HAP-1 (cell line): Measurements from ENCODE around the gene SEC24D.
A peak's percentile ranks its signal among the peaks of the same experiment; 100 is the strongest.

ENCODE experiments used
- DNase-seq, 2 experiments: peaks; one replicate each; pipeline ENCODE4 v3.0.0-alpha.2; 2016 to 2020; ENCODE audit warnings: low spot score in 2 of 2
- H3K27me3 ChIP-seq: fragments of 250-450 bp; sonication (Bioruptor Pico); 2 replicates; pipeline ENCODE4 v1.5.1; 2020; ENCODE audit warnings: low read depth, mild to moderate bottlenecking, moderate library complexity
- H3K36me3 ChIP-seq: fragments of 250-450 bp; sonication (Bioruptor Pico); replicated peaks from 2 replicates; pipeline ENCODE4 v1.5.1; 2020; ENCODE audit warnings: mild to moderate bottlenecking
- H3K4me1 ChIP-seq: fragments of 250-450 bp; sonication (Bioruptor Pico); 2 replicates; pipeline ENCODE4 v1.5.1; 2020; ENCODE audit warnings: mild to moderate bottlenecking
- H3K4me3 ChIP-seq: fragments of 250-450 bp; sonication (Bioruptor Pico); 2 replicates; pipeline ENCODE4 v1.5.1; 2020; ENCODE audit warnings: mild to moderate bottlenecking, moderate library complexity
- H3K9me3 ChIP-seq: fragments of 250-450 bp; sonication (Bioruptor Pico); 2 replicates; pipeline ENCODE4 v1.5.1; 2020; ENCODE audit warnings: mild to moderate bottlenecking, moderate library complexity
- in situ Hi-C: fragments of 300-500 bp; cut with MboI; formaldehyde crosslinking; loops from 3 replicates; pipeline ENCODE4 v1.14.3; 2020; ENCODE audit warnings: low sequenced_read_pairs, inconsistent platforms, mixed read lengths

Gene SEC24D

GRCh38 chr4:118756958-118757357 is 79.0 kb downstream of the SEC24D start:
- no peak for DNase-seq
- no peaks in the 10 kb centered on the region for H3K9me3 ChIP-seq
- H3K27me3 ChIP-seq: no peaks in the 10 kb centered on the region
- H3K4me1 ChIP-seq: peaks cover 11% of the 10 kb centered on the region
- in situ Hi-C loops: loop anchor here (25.0 kb wide), 1 partner anchor 130 kb away; the partner anchor contains the start of gene SYNPO2
- H3K36me3 ChIP-seq: peaks cover 8% of the 10 kb centered on the region; the same call in 1 of the 2 replicates
- no peak overlapping the region for H3K4me3 ChIP-seq

DNA sequence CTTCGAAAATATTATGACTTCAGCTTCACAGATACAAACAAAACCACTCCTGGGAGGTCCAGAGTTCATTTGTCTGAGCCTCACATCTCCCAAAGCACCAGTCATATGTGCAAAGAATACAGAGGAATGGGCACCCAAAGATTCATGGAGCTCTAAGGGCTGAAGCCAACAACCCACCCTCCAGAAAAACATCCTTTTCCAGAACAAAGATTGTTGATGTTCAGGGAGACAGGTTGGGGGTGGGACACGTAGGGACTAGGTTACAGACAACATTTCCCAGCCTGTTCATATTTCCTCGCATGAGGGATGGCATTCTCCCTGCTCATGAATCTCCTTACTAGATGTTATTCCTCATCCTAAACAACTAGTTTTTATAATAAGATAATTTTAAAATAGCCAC is 79.5 kb downstream of the SEC24D start:
- no peaks in the 10 kb centered on the region for H3K27me3 ChIP-seq
- H3K36me3 ChIP-seq: peaks cover 12% of the 10 kb centered on the region; the same call in 1 of the 2 replicates
- H3K4me1 ChIP-seq: peaks cover 11% of the 10 kb centered on the region
- in situ Hi-C loops: loop anchor here (25.0 kb wide), 1 partner anchor 131 kb away; the partner anchor contains the start of gene SYNPO2
- no peaks in the 10 kb centered on the region for H3K9me3 ChIP-seq
- no peak overlapping the region for H3K4me3 ChIP-seq
- no peak for DNase-seq

DNA sequence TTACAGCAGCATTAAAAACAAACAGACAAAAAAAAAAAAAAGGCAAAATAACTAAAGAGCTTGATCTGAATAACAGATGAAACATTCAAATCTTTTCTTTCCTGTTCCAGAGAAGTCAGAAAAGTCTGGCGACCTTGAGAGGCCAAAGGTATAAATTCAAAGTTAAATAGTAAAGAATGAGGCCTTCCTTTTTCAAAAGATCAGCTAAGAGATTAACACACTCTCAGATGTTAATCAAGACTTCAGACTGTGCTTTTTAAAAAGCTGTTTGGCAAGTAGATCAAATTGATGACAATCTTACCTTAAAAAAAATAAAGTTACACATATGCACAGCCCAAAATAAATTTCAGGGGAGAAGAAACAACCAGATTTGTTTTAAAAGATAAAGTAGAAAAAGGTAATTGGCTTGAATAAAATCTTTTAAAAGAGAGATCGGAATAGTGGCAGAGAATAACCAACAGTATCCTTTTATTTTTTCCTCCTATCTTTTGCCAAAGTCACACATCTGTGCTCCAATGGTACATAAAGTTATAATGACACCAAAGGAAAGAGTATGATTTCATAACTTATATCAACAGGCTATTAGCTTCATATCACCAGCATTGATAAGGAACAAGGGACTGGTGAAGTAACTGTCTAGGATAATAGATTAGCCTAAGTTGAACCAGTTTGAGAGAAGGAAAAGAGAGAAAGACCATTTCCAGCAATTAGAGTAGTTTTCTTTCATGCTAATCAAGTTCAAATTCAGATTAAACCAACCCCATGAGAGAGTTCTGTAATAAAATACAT is 80.3 kb downstream of the SEC24D start:
- peak; percentile 13 to 53 for DNase-seq
- H3K4me1 ChIP-seq: peaks cover 11% of the 10 kb centered on the region
- in situ Hi-C loops: loop anchor here (25.0 kb wide), 1 partner anchor 132 kb away; the partner anchor contains the start of gene SYNPO2
- no peak overlapping the region for H3K4me3 ChIP-seq
- no peaks in the 10 kb centered on the region for H3K9me3 ChIP-seq
- H3K36me3 ChIP-seq: peaks cover 9% of the 10 kb centered on the region; the same call in 1 of the 2 replicates
- H3K27me3 ChIP-seq: no peaks in the 10 kb centered on the region

DNA sequence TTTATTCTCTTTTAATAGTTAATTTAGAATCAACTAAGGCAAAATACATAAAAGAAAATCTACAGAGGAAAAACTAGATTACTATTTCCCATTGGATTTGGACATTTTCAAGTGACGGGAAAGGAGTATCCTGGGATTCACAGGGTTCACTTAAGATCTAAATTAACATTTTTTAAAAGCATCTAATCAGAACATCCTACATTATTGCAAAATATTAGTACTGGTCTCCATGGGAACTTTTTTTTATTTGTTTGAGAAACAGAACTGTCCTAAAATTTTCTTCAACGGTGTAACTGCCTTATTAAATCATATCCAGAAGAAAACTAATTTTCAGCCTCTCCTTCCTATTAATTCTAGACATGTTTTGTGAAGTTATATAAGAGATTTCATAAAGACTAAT is 81.0 kb downstream of the SEC24D start:
- DNase-seq: no peak
- H3K9me3 ChIP-seq: no peaks in the 10 kb centered on the region
- peaks cover 11% of the 10 kb centered on the region for H3K4me1 ChIP-seq
- H3K27me3 ChIP-seq: no peaks in the 10 kb centered on the region
- peaks cover 9% of the 10 kb centered on the region; the same call in 1 of the 2 replicates for H3K36me3 ChIP-seq
- H3K4me3 ChIP-seq: no peak overlapping the region
- in situ Hi-C loops: loop anchor here (25.0 kb wide), 1 partner anchor 132 kb away; the partner anchor contains the start of gene SYNPO2

- H3K36me3 ChIP-seq: peaks cover 9% of the 10 kb centered on the region; the same call in 1 of the 2 replicates
- no peak for DNase-seq
- in situ Hi-C loops: loop anchor here (25.0 kb wide), 1 partner anchor 134 kb away; the partner anchor contains the start of gene SYNPO2
- H3K4me3 ChIP-seq: no peak overlapping the region
- H3K27me3 ChIP-seq: no peaks in the 10 kb centered on the region
- no peaks in the 10 kb centered on the region for H3K9me3 ChIP-seq
- peaks cover 11% of the 10 kb centered on the region for H3K4me1 ChIP-seq
Measured at GRCh38 chr4:118753685-118754084, 82.2 kb downstream of the SEC24D start.

- in situ Hi-C loops: loop anchor here (25.0 kb wide), 1 partner anchor 134 kb away; the partner anchor contains the start of gene SYNPO2
- no peak for DNase-seq
- Histone ChIP-seq H3K36me3 (peaks cover 9% of the 10 kb centered on the region; the same call in 1 of the 2 replicates), H3K27me3 (no peaks in the 10 kb centered on the region), H3K4me3 (no peak overlapping the region), H3K4me1 (peaks cover 11% of the 10 kb centered on the region), H3K9me3 (no peaks in the 10 kb centered on the region)
Measured at GRCh38 chr4:118753096-118753495, 82.8 kb downstream of the SEC24D start.

- Histone ChIP-seq H3K4me3 (no peak overlapping the region), H3K36me3 (peaks cover 9% of the 10 kb centered on the region; the same call in 1 of the 2 replicates), H3K4me1 (peaks cover 11% of the 10 kb centered on the region), H3K9me3 (no peaks in the 10 kb centered on the region), H3K27me3 (no peaks in the 10 kb centered on the region)
- in situ Hi-C loops: loop anchor here (25.0 kb wide), 1 partner anchor 135 kb away; the partner anchor contains the start of gene SYNPO2
- no peak for DNase-seq
Measured at GRCh38 chr4:118752551-118752950, 83.4 kb downstream of the SEC24D start.

DNA sequence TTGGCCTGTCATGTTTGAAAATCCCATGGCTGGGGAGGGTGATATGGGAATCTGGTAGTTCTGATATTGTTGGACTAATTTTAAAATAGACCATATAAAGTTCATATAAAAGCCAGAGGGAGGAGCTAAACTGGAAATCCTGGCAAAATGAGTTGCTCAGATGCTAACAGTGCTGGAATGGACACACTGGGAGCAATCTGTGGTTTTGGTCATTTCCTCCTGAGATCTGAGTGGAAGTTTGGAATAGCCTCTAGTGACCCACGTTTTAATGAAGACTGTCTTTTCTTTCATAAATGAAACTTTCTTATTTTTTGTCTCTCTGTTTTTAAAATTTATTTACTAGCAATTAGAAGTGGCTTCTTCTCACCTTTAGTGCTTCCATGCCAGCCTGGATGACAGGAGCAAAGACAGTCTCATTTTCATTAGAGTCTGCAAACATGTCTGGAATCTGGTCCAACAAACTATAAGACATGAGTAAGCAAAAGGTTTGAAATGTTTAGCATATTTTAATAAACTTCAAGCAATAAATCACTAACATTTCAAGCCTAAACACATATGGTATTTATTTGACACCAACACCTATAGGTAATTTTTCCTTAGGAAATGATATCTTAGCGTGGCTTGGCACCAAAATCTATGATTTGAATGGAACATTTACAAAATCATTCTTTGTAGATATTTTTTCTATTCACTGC is 84.2 kb downstream of the SEC24D start:
- peaks cover 6% of the 10 kb centered on the region; the same call in 1 of the 2 replicates for H3K36me3 ChIP-seq
- no peaks in the 10 kb centered on the region for H3K9me3 ChIP-seq
- H3K27me3 ChIP-seq: no peaks in the 10 kb centered on the region
- H3K4me3 ChIP-seq: no peak overlapping the region
- peaks cover 11% of the 10 kb centered on the region for H3K4me1 ChIP-seq
- no peak for DNase-seq
- in situ Hi-C loops: loop anchor here (25.0 kb wide), 1 partner anchor 136 kb away; the partner anchor contains the start of gene SYNPO2

- Histone ChIP-seq H3K36me3 (peaks cover 6% of the 10 kb centered on the region; the same call in 1 of the 2 replicates), H3K4me1 (no peaks in the 10 kb centered on the region), H3K9me3 (no peaks in the 10 kb centered on the region), H3K4me3 (no peak overlapping the region), H3K27me3 (no peaks in the 10 kb centered on the region)
- in situ Hi-C loops: no loop called here
- DNase-seq: no peak
Measured at GRCh38 chr4:118749347-118749988, 86.5 kb downstream of the SEC24D start.

- Histone ChIP-seq H3K36me3 (no peaks in the 10 kb centered on the region; the same call in none of the 2 replicates), H3K9me3 (no peaks in the 10 kb centered on the region), H3K27me3 (no peaks in the 10 kb centered on the region), H3K4me1 (no peaks in the 10 kb centered on the region), H3K4me3 (no peak overlapping the region)
- peak in 1 of 2 experiments; percentile 26 for DNase-seq
- in situ Hi-C loops: no loop called here
Measured at GRCh38 chr4:118746251-118746919, 89.5 kb downstream of the SEC24D start.

DNA sequence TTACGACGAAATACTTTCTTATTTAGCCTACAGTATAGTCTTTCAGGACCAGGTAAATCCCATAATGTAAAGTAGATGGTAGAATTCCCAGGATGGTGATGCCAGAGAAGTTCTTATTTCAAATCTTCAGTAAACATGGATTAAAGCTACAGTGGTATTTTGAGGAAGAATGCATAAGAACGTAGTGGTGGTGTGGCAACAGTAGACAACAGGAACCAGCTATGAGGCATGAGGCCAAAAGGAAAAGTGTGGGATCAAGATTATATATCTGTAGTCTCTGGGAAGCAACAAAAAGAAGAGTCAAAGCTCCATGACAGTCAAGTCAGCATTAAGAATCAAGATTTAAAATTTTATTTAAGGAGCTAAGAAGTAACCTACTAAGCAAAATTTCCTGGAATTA is 90.6 kb downstream of the SEC24D start:
- Histone ChIP-seq H3K4me1 (no peaks in the 10 kb centered on the region), H3K4me3 (no peak overlapping the region), H3K36me3 (peaks cover 4% of the 10 kb centered on the region), H3K27me3 (no peaks in the 10 kb centered on the region), H3K9me3 (no peaks in the 10 kb centered on the region)
- in situ Hi-C loops: no loop called here
- DNase-seq: no peak

DNA sequence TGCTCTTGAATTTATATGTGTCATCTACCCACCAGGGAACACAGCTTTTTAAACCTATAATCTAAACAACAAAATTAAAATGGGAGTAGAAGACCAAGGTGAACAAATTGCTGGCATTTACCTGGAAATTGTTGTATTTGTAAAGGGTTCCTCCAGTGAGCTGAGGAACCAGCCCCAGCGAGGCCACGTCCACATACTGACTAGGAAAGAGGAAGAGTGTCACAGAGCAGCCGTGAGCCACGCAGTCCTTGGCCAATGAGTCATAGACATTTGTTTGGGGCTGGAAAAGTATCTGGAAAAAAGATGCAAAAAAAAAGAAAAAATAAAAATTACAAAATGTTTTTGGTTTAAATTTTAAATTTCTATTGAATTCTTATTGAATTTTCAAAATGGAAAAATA is 92.1 kb downstream of the SEC24D start:
- H3K27me3 ChIP-seq: no peaks in the 10 kb centered on the region
- H3K4me1 ChIP-seq: peaks cover 7% of the 10 kb centered on the region
- no peak overlapping the region for H3K4me3 ChIP-seq
- H3K9me3 ChIP-seq: no peaks in the 10 kb centered on the region
- peaks cover 12% of the 10 kb centered on the region for H3K36me3 ChIP-seq
- in situ Hi-C loops: no loop called here
- DNase-seq: no peak

DNA sequence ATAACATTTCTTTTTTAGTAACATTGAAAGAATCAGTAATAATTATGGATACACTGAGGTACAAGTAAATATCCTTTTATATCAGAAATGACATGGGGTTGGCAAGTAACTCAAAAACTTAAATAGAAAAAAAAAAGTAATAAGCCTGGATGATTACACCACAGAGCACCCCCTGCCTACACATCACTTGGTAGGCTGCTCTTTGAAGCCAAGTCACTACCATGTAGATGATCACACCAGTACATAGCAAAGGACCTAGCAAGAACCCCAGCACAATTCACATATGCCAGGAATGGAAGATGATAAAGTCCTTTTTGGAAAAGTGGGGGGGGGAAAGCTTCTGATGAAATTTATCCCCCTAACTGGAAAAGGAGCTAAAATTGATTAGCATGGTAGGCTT is 93.9 kb downstream of the SEC24D start:
- in situ Hi-C loops: no loop called here

More for the DNA sequence above, 93.9 kb downstream of the SEC24D start:
- Histone ChIP-seq H3K27me3 (no peaks in the 10 kb centered on the region), H3K4me3 (no peak overlapping the region), H3K36me3 (peaks cover 15% of the 10 kb centered on the region), H3K9me3 (no peaks in the 10 kb centered on the region), H3K4me1 (peaks cover 16% of the 10 kb centered on the region)
- DNase-seq: no peak
